IMR-90 (cell line): ENCODE results near the gene B4GALNT2. TPM values are rescaled to one million over a fixed set of nuclear protein-coding genes. Genes with fewer than 3 reads are reported as not detected.

ENCODE experiments used
- ATAC-seq: fragments of 200-7000 bp; cut with Tn5 transposase; 2 replicates; pipeline ENCODE4 v1.9.1; 2020; ENCODE audit warnings: low read depth, mild to moderate bottlenecking, moderate library complexity
- BruUV-seq: library from RNA; stranded (reverse); fragments of 400-500 nt; replicated peaks from 2 replicates; lab custom pipeline; 2021; lab: Mats Ljungman, UMichigan
- CTCF ChIA-PET: fragments of 300-600 bp; formaldehyde crosslinking; extraction: SDS; loops from one replicate; lab custom pipeline; 2021; ENCODE audit warnings: antibody characterized with exemption; lab: Yijun Ruan, JAX
- POLR2A ChIA-PET: fragments of 300-600 bp; sonication (Branson Sonifier 250); formaldehyde crosslinking; loops from one replicate; lab custom pipeline; 2022; ENCODE audit warnings: antibody characterized with exemption; ENCODE audit not compliant: unreplicated experiment; lab: Charles Lee
- DNase-seq: peaks from one replicate; pipeline ENCODE4 v3.0.0; 2013
- H2AFZ ChIP-seq: replicated peaks from 2 replicates; pipeline ENCODE3; 2013; ENCODE audit warnings: low read length, mild to moderate bottlenecking; ENCODE audit not compliant: poor library complexity
- H2AK5ac ChIP-seq: 2 replicates; pipeline ENCODE4 v1.6.1; 2013; ENCODE audit warnings: low read depth, low read length, inconsistent platforms
- H2AK9ac ChIP-seq: replicated peaks from 2 replicates; pipeline ENCODE3; 2013; ENCODE audit warnings: mild to moderate bottlenecking, low read depth, low read length, moderate library complexity; ENCODE audit not compliant: poor library complexity
- H2BK120ac ChIP-seq: 2 replicates; pipeline ENCODE4 v1.6.1; 2013; ENCODE audit warnings: low read depth, low read length, inconsistent platforms
- H2BK15ac ChIP-seq: 3 replicates; pipeline ENCODE4 v1.6.1; 2013; ENCODE audit warnings: low read depth, low read length, inconsistent platforms
- H2BK20ac ChIP-seq: 2 replicates; pipeline ENCODE4 v1.6.1; 2013; ENCODE audit warnings: low read depth, mild to moderate bottlenecking, inconsistent platforms, low read length, moderate library complexity
- H2BK5ac ChIP-seq: 2 replicates; pipeline ENCODE4 v1.6.1; 2013; ENCODE audit warnings: mild to moderate bottlenecking, low read depth, low read length, inconsistent platforms; ENCODE audit not compliant: poor library complexity, severe bottlenecking
- H3K14ac ChIP-seq: replicated peaks from 2 replicates; pipeline ENCODE4 v1.6.1; 2013; ENCODE audit warnings: low read depth, low read length, inconsistent platforms
- H3K18ac ChIP-seq: 2 replicates; pipeline ENCODE4 v1.6.1; 2013; ENCODE audit warnings: low read depth, low read length, control low read depth
- H3K23ac ChIP-seq: 2 replicates; pipeline ENCODE4 v1.6.1; 2013; ENCODE audit warnings: low read depth, low read length, inconsistent platforms
- H3K27ac ChIP-seq: 2 replicates; pipeline ENCODE4 v1.5.1; 2013; ENCODE audit warnings: mild to moderate bottlenecking, control low read depth, low read length; ENCODE audit not compliant: insufficient read depth
- H3K27me3 ChIP-seq: 2 replicates; pipeline ENCODE4 v1.6.1; 2013; ENCODE audit warnings: low read length; ENCODE audit not compliant: control insufficient read depth, insufficient read depth
- H3K36me3 ChIP-seq: 2 replicates; pipeline ENCODE4 v1.6.1; 2013; ENCODE audit warnings: low read length, mixed read lengths; ENCODE audit not compliant: control insufficient read depth, insufficient read depth
- H3K4ac ChIP-seq: 2 replicates; pipeline ENCODE4 v1.6.1; 2013; ENCODE audit warnings: low read depth, low read length, inconsistent platforms
- H3K4me1 ChIP-seq: 2 replicates; pipeline ENCODE4 v1.6.1; 2013; ENCODE audit warnings: low read length, mixed read lengths; ENCODE audit not compliant: control insufficient read depth, insufficient read depth
- H3K4me2 ChIP-seq: 2 replicates; pipeline ENCODE4 v1.6.1; 2013; ENCODE audit warnings: low read depth, mild to moderate bottlenecking, control low read depth, low read length, moderate library complexity
- H3K4me3 ChIP-seq: 2 replicates; pipeline ENCODE4 v1.5.1; 2013; ENCODE audit warnings: low read depth, mild to moderate bottlenecking, control low read depth, low read length, moderate library complexity; ENCODE audit not compliant: insufficient read depth
- H3K56ac ChIP-seq: 2 replicates; pipeline ENCODE4 v1.6.1; 2013; ENCODE audit warnings: low read length, inconsistent platforms; ENCODE audit not compliant: insufficient read depth; ENCODE audit errors: extremely low read depth
- H3K79me1 ChIP-seq, 2 experiments: 2 replicates each; pipeline ENCODE4 v1.6.1; 2013; ENCODE audit warnings: low read length in 2 of 2, inconsistent platforms in 1 of 2, low read depth in 1 of 2
- H3K9ac ChIP-seq: 2 replicates; pipeline ENCODE4 v1.6.1; 2013; ENCODE audit warnings: low read depth, low read length, control low read depth
- H3K9me1 ChIP-seq: 2 replicates; pipeline ENCODE4 v1.6.1; 2013; ENCODE audit warnings: low read length, inconsistent platforms; ENCODE audit not compliant: insufficient read depth
- H3K9me3 ChIP-seq: 2 replicates; pipeline ENCODE4 v1.6.1; 2013; ENCODE audit warnings: low read length; ENCODE audit not compliant: control insufficient read depth, insufficient read depth
- H4K20me1 ChIP-seq: 2 replicates; pipeline ENCODE4 v1.6.1; 2013; ENCODE audit warnings: low read length, inconsistent platforms; ENCODE audit not compliant: insufficient read depth
- H4K5ac ChIP-seq: 2 replicates; pipeline ENCODE4 v1.6.1; 2013; ENCODE audit warnings: mild to moderate bottlenecking, low read depth, low read length, control low read depth
- H4K8ac ChIP-seq, 2 experiments: 2 replicates each; pipeline ENCODE4 v1.6.1; 2013; ENCODE audit warnings: low read depth in 2 of 2, low read length in 2 of 2, control low read depth in 1 of 2, inconsistent platforms in 1 of 2
- H4K91ac ChIP-seq: 2 replicates; pipeline ENCODE4 v1.6.1; 2013; ENCODE audit warnings: low read depth, low read length, inconsistent platforms; ENCODE audit not compliant: insufficient read depth
- FOS ChIP-seq: fragments of 150-350 bp; IDR thresholded peaks from 2 replicates; pipeline ENCODE4 v1.6.1; 2016; ENCODE audit warnings: low read depth, low read length
- MXI1 ChIP-seq: IDR thresholded peaks from 2 replicates; pipeline ENCODE4 v1.6.1; 2012; ENCODE audit warnings: low read depth, mild to moderate bottlenecking, low read length, moderate library complexity, borderline replicate concordance
- NFE2L2 ChIP-seq: fragments of 150-350 bp; IDR thresholded peaks from 2 replicates; pipeline ENCODE4 v1.6.1; 2016; ENCODE audit warnings: low read depth, mild to moderate bottlenecking, low read length
- RFX5 ChIP-seq: IDR thresholded peaks from 2 replicates; pipeline ENCODE4 v1.8.0; 2012; ENCODE audit warnings: low read depth, mild to moderate bottlenecking, low read length, moderate library complexity
- SMC3 ChIP-seq: fragments of 150-350 bp; IDR thresholded peaks from 2 replicates; pipeline ENCODE4 v1.6.1; 2016; ENCODE audit warnings: low read depth, mild to moderate bottlenecking, antibody characterized with exemption, low read length, moderate library complexity
- WGBS, 2 experiments: methylation state at CpG; one replicate each; pipeline versions ENCODE4 v1.1.5 to v1.1.7; 2013; ENCODE audit warnings: missing lambda C conversion rate in 2 of 2; ENCODE audit not compliant: insufficient read length in 1 of 2; ENCODE audit errors: extremely low coverage in 2 of 2; 5-methylcytosine and 5-hydroxymethylcytosine counted together
- dilution Hi-C: fragments of 300-500 bp; cut with HindIII; formaldehyde crosslinking; loops from one replicate; pipeline ENCODE4 v1.14.3; 2018; ENCODE audit warnings: low sequenced_read_pairs; ENCODE audit not compliant: unreplicated experiment
- in situ Hi-C: fragments of 300-500 bp; cut with MboI; formaldehyde crosslinking; loops from 3 replicates; pipeline ENCODE4 v1.14.3; 2019; ENCODE audit warnings: low sequenced_read_pairs, inconsistent platforms, mixed read lengths
- intact Hi-C: fragments of 100-400 bp; cut with micrococcal nuclease; formaldehyde crosslinking; loops from 2 replicates; pipeline ENCODE4 v1.10.0; 2022
- polyA plus RNA-seq, 3 experiments: library from polyadenylated mRNA; depleted of rRNA; stranded (reverse); fragments of >200 nt; gene quantifications; 2 replicates each; pipeline ENCODE4 v1.2.3, GENCODE V29; 2012; ENCODE audit warnings: low replicate concordance in 1 of 3
- total RNA-seq: library from RNA; depleted of rRNA; stranded (reverse); fragments of >200 nt; gene quantifications from 2 replicates; pipeline ENCODE4 v1.2.3, GENCODE V29; 2012
- TF ChIP-seq, protein P1 (sequence below): fragments of 150-350 bp; IDR thresholded peaks from 2 replicates; pipeline ENCODE4 v1.6.1; 2017; ENCODE audit warnings: mild to moderate bottlenecking, antibody characterized with exemption, low read length, low read depth

Gene B4GALNT2
- total and polyA plus RNA-seq, 2 of the 4 experiments (the other 2 are of a cell fraction) = not detected

DNA sequence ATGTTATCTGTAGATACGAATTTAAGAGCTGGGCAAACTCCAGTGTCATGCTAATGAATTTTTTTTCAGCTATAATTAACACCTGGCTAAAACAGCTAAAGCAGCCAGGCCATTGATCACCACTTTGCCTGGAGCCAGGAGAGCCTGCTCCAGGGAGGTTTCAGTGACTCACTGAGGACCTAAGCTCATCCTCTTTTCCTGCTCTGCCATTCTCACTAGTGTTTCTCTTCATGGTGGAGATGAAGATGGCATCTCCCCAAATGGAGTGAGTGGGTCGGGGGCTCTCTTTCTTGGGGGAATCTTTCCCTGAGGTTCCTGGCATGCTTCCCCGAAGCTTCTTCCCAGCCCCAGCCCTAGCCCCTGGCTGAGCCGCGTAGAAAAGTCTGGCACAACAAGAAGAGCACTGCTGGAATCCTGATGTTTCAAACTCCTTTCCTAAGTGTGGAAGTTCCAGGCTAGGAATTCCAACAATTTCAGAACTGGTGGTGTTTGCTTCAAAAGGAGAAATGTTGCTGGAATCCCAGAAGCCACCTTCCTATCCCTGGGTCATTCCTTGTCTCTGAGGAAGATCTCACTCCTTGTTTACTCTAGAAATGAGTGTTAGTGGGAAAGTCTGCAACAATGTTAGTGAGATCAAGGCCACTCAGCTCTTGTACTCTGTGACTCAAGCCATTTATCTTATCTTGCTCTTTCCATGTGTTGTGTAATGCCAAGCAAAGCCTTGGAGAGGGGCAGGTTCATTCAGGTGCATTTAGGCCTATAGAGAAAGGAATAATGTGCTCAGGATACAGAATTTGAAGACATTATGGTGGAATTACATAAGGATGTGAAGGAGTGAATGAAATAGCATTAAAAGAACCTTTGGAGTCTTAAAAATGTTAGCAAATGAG is 26.0 kb upstream of the B4GALNT2 start (continued):
- TF ChIP-seq, protein P1, sequence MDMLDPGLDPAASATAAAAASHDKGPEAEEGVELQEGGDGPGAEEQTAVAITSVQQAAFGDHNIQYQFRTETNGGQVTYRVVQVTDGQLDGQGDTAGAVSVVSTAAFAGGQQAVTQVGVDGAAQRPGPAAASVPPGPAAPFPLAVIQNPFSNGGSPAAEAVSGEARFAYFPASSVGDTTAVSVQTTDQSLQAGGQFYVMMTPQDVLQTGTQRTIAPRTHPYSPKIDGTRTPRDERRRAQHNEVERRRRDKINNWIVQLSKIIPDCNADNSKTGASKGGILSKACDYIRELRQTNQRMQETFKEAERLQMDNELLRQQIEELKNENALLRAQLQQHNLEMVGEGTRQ = no peak
- TF ChIP-seq NFE2L2 = no peak
- TF ChIP-seq FOS = peak; percentile 70

DNA sequence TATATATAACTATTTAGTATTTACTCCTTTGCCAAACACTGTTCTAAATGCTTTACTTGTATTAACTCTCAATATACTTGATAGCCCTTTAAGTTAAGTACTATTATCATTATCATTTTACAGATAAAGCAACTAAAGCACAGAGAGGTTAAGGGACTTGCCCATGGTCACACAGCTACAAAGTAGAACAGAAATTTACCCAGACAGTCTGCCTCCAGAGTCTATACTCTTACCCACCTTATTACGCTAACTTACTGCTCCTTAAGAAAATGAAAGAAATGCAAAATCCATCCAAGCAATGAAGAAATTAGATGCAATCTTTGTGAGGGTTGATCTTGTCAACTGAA is 25.4 kb upstream of the B4GALNT2 start:
- Histone ChIP-seq H3K9me3 (no peaks in the 10 kb centered on the region), H3K36me3 (no peaks in the 10 kb centered on the region), H3K14ac (no peak overlapping the region), H3K4me3 (no peak overlapping the region), H3K56ac (no peak overlapping the region), H2BK15ac (peak overlapping the region; percentile 10; the same call in 1 of the 3 replicates), H2AK9ac (no peak overlapping the region), H2BK5ac (peak overlapping the region; percentile 57), H3K79me1 (no peaks in the 10 kb centered on the region; a peak in 1 of 4 replicates), H3K4me2 (no peak overlapping the region), H3K4ac (peak overlapping the region; percentile 46; the same call in 1 of the 2 replicates), H3K27me3 (no peaks in the 10 kb centered on the region), H3K23ac (no peak overlapping the region), H3K9ac (no peak overlapping the region), H4K20me1 (no peaks in the 10 kb centered on the region), H3K27ac (no peak overlapping the region), H2BK20ac (peak overlapping the region; percentile 14; the same call in 1 of the 2 replicates), H2BK120ac (peak overlapping the region; percentile 54), H3K18ac (peak overlapping the region; percentile 45; the same call in 1 of the 2 replicates), H3K4me1 (peaks cover 12% of the 10 kb centered on the region), H4K91ac (peak overlapping the region; percentile 54; the same call in 1 of the 2 replicates), H3K9me1 (peaks cover 23% of the 10 kb centered on the region), H4K8ac (no peak overlapping the region), H2AFZ (no peak overlapping the region), H4K5ac (no peak overlapping the region), H2AK5ac (0 out of 2 replicates have a peak overlapping the region, but pooled peaks have one; percentile 29)
- BruUV-seq = no TSS peak
- WGBS, 2 experiments = no CpG with 5 or more reads among the region's 1 CpG
- POLR2A ChIA-PET = no interaction called here
- DNase-seq (no peak), ATAC-seq (no peak)
- in situ Hi-C loops = no loop called here
- no peak for TF ChIP-seq MXI1
- TF ChIP-seq SMC3 = no peak
- no peak for TF ChIP-seq NFE2L2
- no peak for TF ChIP-seq RFX5
- CTCF ChIA-PET = no interaction called here
- dilution Hi-C loops = no loop called here
- intact Hi-C loops = no loop called here
